ENCODE measurements around the gene PRR36.

PRR36 gene

GRCh38 chr19:7858109-7858770, 15.9 kb downstream of the PRR36 start:
- DNase-seq: peak; percentile 35

- no peak for DNase-seq
Measured at GRCh38 chr19:7857727-7858108, 16.5 kb downstream of the PRR36 start.

- no peak for DNase-seq
Measured at GRCh38 chr19:7856679-7857663, 17.2 kb downstream of the PRR36 start.

GRCh38 chr19:7856109-7856591, 18.0 kb downstream of the PRR36 start:
- no peak for DNase-seq

GRCh38 chr19:7855426-7856108, 18.6 kb downstream of the PRR36 start:
- DNase-seq: no peak

GRCh38 chr19:7853770-7854128, 20.4 kb downstream of the PRR36 start:
- no peak for DNase-seq

GRCh38 chr19:7852851-7853769, 21.1 kb downstream of the PRR36 start:
- DNase-seq: peak; percentile 60

- DNase-seq: no peak
Measured at GRCh38 chr19:7851623-7852500, 22.3 kb downstream of the PRR36 start.

GRCh38 chr19:7850945-7851622, 23.1 kb downstream of the PRR36 start:
- no peak for DNase-seq

GRCh38 chr19:7850000-7850813, 24.0 kb downstream of the PRR36 start:
- no peak for DNase-seq

- DNase-seq: no peak
Measured at GRCh38 chr19:7849631-7849999, 24.6 kb downstream of the PRR36 start.

- DNase-seq: no peak
Measured at GRCh38 chr19:7848779-7849457, 25.3 kb downstream of the PRR36 start.

GRCh38 chr19:7847664-7848063, 26.5 kb downstream of the PRR36 start:
- DNase-seq: no peak

- DNase-seq: no peak
Measured at GRCh38 chr19:7846155-7846646, 28.0 kb downstream of the PRR36 start.

- no peak for DNase-seq
Measured at GRCh38 chr19:7845390-7846154, 28.6 kb downstream of the PRR36 start.

- DNase-seq: no peak
Measured at GRCh38 chr19:7844951-7845350, 29.2 kb downstream of the PRR36 start.

- no peak for DNase-seq
Measured at GRCh38 chr19:7844405-7844804, 29.8 kb downstream of the PRR36 start.

GRCh38 chr19:7843521-7843920, 30.7 kb downstream of the PRR36 start:
- no peak for DNase-seq
